Pulmonary artery endothelial cell (primary cell): ENCODE results near the gene CEP170B. TPM values are rescaled to one million over a fixed set of nuclear protein-coding genes. Genes with fewer than 3 reads are reported as not detected.
"Not testable (repeated sequence)": the region's sequence is repeated elsewhere in the genome, so short reads cannot be mapped to it uniquely, and the experiment has no call there.

Experiments used
- DNase-seq: peaks from one replicate; pipeline ENCODE4 v3.0.0-alpha.2; 2011; ENCODE audit warnings: low read depth, low spot score
- total RNA-seq: library from RNA; depleted of rRNA; stranded (reverse); fragments of >200 nt; gene quantifications from 2 replicates; pipeline ENCODE4 v1.2.3, GENCODE V29; 2014

The CEP170B gene
- total RNA-seq, 1 donor from 2014 or later = 17.1 TPM

DNA sequence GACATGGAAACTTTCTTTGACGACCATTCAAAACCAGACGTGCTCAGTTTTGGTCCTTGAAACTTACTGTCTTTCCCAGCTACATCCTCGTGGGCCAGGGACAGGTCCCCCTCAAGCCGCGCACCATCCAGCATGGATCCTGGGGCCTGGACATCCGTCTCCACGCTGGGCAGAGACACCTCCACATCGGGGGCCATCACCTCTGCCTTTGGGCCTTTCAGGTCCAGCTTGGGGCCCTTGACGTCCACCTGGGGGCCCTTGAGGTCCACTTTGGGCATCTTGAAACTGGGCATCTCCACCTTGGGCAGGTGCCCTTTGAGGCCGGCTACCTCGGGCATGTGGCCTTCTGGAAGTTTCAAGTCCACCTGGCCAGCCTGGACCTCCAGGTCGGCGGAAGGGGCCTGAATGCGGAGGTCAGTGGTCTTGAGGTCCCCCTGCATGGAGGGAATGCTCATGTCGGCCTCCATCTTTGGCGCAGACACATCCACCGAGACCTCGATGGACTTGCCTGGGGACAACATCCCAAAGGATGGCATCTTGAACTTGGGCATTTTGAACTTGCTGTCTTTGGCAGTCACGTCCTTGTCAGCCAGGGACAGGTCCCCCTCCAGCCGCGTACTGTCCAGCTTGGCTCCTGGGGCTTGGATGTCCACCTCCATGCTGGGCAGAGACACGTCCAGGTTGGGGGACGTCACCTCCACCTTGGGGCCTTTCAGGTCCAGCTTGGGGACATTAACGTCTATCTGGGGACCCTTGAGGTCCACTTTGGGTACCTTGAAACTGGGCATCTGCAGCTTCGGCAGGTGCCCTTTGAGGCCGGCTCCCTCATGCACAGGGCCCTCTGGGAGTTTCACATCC, 76.7 kb downstream of the CEP170B start:
- no peak for DNase-seq

DNA sequence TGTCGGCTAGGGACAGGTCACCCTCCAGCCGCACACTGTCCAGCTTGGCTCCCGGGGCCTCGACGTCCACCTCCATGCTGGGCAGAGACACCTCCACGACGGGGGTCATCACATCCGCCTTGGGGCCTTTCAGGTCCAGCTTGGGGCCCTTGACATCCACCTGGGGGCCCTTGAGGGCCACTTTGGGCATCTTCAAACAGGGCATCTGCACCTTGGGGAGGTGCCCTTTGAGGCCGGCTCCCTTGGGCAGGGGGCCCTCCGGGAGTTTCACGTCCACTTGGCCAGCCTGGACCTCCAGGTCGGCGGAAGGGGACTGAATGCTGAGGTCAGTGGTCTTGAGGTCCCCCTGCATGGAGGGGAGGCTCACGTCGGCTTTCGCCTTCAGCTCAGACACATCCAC, 77.5 kb downstream of the CEP170B start:
- DNase-seq = no peak

DNA sequence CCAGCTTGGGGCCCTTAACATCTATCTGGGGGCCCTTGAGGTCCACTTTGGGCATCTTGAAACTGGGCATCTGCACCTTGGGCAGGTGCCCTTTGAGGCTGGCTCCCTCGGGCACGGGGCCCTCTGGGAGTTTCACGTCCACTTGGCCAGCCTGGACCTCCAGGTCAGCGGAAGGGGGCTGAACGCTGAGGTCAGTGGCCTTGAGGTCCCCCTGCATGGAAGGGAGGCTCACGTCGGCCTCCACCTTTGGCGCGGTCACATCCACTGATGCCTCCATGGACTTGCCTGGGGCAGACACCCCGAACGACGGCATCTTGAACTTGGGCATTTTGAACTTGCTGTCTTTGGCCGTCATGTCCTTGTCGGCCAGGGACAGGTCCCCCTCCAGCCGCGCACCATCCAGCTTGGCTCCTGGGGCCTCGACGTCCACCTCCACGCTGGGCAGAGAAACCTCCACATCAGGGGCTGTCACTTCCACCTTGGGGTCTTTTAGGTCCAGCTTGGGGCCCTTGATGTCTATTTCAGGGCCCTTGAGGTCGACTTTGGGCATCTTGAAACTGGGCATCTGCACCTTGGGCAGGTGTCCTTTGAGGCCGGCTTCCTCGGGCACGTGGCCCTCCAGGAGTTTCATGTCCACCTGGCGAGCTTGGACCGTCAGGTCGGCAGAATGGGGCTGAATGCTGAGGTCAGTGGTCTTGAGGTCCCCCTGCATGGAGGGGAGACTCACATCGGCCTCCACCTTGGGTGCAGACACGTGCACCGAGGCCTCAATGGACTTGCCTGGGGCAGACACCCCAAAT, 78.3 kb downstream of the CEP170B start:
- DNase-seq = not testable (repeated sequence)

- not testable (repeated sequence) for DNase-seq
Measured at GRCh38 chr14:104944016-104944308, 78.9 kb downstream of the CEP170B start.

GRCh38 chr14:104944436-104945205, 79.6 kb downstream of the CEP170B start:
- DNase-seq = not testable (repeated sequence)

- not testable (repeated sequence) for DNase-seq
Measured at GRCh38 chr14:104945266-104945665, 80.2 kb downstream of the CEP170B start.

Other genes with a start within 250 kb of the CEP170B start
- gene INF2, start 175.7 kb upstream of the CEP170B start, total RNA-seq = 48.9 and 67.8 TPM in 2 replicates
- gene ADSS1, start 141.0 kb upstream of the CEP170B start, total RNA-seq = 1.2 and 2.8 TPM in 2 replicates
- gene SIVA1, start 112.1 kb upstream of the CEP170B start, total RNA-seq = 87.3 and 95.4 TPM in 2 replicates
- 224 and 229 TPM in 2 replicates for gene AKT1, start 69.5 kb upstream of the CEP170B start, total RNA-seq
- gene ZBTB42, start 64.2 kb upstream of the CEP170B start, total RNA-seq = 3.9 and 5.2 TPM in 2 replicates
- under 0.01 and 0.04 TPM in 2 replicates for gene PLD4, start 59.6 kb downstream of the CEP170B start, total RNA-seq
- gene AHNAK2, start 113.1 kb downstream of the CEP170B start, total RNA-seq = 91.8 and 94.3 TPM in 2 replicates
- 2.6 and 5.5 TPM in 2 replicates for gene CLBA1, start 120.5 kb downstream of the CEP170B start, total RNA-seq
- gene CDCA4, start 155.8 kb downstream of the CEP170B start, total RNA-seq = 50.5 and 59.4 TPM in 2 replicates
- 0.07 TPM in 1 of 2 replicates, not detected in the other for gene GPR132, start 200.2 kb downstream of the CEP170B start, total RNA-seq